Activated B cell treated with CpG ODN at 0.5 μM for 24 hours (primary cell): ENCODE measurements around the gene TAF6L. TPM values are rescaled to one million over a fixed set of nuclear protein-coding genes. Genes with fewer than 3 reads are reported as not detected.
A peak's percentile ranks its signal among the peaks of the same experiment; 100 is the strongest.

Experiments used
- ATAC-seq: fragments of 200-7000 bp; cut with Tn5 transposase; one replicate; pipeline ENCODE4 v1.10.0; 2021; ENCODE audit warnings: low read depth, mild to moderate bottlenecking, moderate library complexity
- CTCF ChIA-PET: fragments of 350-600 bp; sonication (Branson Sonifier 250); formaldehyde crosslinking; loops from one replicate; lab custom pipeline; 2021; ENCODE audit warnings: antibody characterized with exemption; lab: Charles Lee
- POLR2A ChIA-PET: fragments of 350-600 bp; sonication (Branson Sonifier 250); formaldehyde crosslinking; loops from one replicate; lab custom pipeline; 2021; ENCODE audit warnings: antibody characterized with exemption; lab: Charles Lee
- DNase-seq: peaks from one replicate; pipeline ENCODE4 v3.0.0; 2022
- H3K27ac Mint-ChIP-seq: one replicate; pipeline ENCODE4 v1.8.0; 2020; ENCODE audit warnings: mixed read lengths
- H3K27me3 Mint-ChIP-seq: one replicate; pipeline ENCODE4 v1.8.0; 2021; ENCODE audit warnings: mixed read lengths
- H3K36me3 Mint-ChIP-seq: one replicate; pipeline ENCODE4 v1.8.0; 2021; ENCODE audit warnings: low read depth, mixed read lengths
- H3K4me1 Mint-ChIP-seq: one replicate; pipeline ENCODE4 v1.8.0; 2021; ENCODE audit warnings: mixed read lengths
- H3K4me3 Mint-ChIP-seq: one replicate; pipeline ENCODE4 v1.8.0; 2020; ENCODE audit warnings: mild to moderate bottlenecking, mixed read lengths
- H3K9me3 Mint-ChIP-seq: one replicate; pipeline ENCODE4 v1.8.0; 2020; ENCODE audit warnings: mixed read lengths
- intact Hi-C: fragments of 100-400 bp; cut with micrococcal nuclease; formaldehyde crosslinking; loops from one replicate; pipeline ENCODE4 v1.15.1; 2024
- total RNA-seq: library from RNA; stranded (reverse); gene quantifications from 2 replicates; pipeline ENCODE4 v1.2.3, GENCODE V29; 2022
- TF ChIP-seq, protein P1 (sequence below): fragments of 200-600 bp; IDR thresholded peaks from one replicate; pipeline ENCODE4 v1.8.0; 2022; ENCODE audit warnings: antibody characterized with exemption, mild to moderate bottlenecking

TAF6L gene
- total RNA-seq, 1 donor from 2014 or later, result 38.6 TPM

DNA sequence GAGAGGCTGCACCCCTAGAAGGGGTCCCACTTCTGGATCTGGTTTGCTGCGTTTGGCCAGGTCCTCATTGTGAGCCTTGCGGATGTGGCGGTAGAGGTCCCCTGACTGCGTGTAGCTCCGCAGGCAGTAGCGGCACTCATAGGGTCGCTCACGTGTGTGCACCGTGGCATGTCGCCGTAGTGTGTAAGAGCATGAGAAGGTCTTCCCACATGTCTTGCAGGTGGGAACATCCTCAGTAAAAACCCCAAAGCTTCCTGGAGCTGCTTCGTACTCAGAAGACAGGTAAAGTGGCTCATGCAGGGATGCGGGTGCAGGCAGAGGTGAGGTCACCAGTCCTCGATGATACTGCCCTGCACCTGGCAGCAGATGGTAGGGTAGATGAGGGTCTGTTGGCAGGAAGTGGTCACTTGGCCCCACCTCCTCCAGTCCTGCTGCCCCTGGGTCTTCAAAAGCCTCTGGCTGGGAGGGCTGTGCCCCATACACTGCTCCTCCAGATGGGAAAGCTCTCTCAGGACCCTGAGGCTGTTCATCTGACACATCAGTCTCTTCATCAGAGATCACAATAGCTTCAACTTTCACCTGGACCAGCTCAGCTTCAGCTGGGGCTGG lies 18.9 kb upstream of the TAF6L start:
- intact Hi-C loops, result loop anchor here (5.0 kb wide), 2 partner anchors 180 to 630 kb away; partner anchors contain the start of genes EEF1G and INCENP
- no peak for DNase-seq
- Mint-ChIP-seq H3K9me3 (no peaks in the 10 kb centered on the region), H3K4me1 (peaks cover 22% of the 10 kb centered on the region), H3K27me3 (no peaks in the 10 kb centered on the region), H3K36me3 (peaks cover 28% of the 10 kb centered on the region), H3K27ac (no peak overlapping the region), H3K4me3 (no peak overlapping the region)
- no peak for ATAC-seq
- ChIA-PET CTCF (interaction anchor here (0.6 to 2.4 kb wide), 2 partner anchors 10 to 129 kb away, joined by 3 to 6 read pairs; partner anchors contain the start of genes POLR2G and SLC3A2), POLR2A (interaction anchor here (0.6 to 5.1 kb wide), 10 partner anchors 10 to 130 kb away, joined by 3 to 193 read pairs (median 42); partner anchors contain the start of genes C11orf98, CSKMT, HNRNPUL2 and POLR2G)
- TF ChIP-seq, protein P1, sequence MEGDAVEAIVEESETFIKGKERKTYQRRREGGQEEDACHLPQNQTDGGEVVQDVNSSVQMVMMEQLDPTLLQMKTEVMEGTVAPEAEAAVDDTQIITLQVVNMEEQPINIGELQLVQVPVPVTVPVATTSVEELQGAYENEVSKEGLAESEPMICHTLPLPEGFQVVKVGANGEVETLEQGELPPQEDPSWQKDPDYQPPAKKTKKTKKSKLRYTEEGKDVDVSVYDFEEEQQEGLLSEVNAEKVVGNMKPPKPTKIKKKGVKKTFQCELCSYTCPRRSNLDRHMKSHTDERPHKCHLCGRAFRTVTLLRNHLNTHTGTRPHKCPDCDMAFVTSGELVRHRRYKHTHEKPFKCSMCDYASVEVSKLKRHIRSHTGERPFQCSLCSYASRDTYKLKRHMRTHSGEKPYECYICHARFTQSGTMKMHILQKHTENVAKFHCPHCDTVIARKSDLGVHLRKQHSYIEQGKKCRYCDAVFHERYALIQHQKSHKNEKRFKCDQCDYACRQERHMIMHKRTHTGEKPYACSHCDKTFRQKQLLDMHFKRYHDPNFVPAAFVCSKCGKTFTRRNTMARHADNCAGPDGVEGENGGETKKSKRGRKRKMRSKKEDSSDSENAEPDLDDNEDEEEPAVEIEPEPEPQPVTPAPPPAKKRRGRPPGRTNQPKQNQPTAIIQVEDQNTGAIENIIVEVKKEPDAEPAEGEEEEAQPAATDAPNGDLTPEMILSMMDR, result no peak

DNA sequence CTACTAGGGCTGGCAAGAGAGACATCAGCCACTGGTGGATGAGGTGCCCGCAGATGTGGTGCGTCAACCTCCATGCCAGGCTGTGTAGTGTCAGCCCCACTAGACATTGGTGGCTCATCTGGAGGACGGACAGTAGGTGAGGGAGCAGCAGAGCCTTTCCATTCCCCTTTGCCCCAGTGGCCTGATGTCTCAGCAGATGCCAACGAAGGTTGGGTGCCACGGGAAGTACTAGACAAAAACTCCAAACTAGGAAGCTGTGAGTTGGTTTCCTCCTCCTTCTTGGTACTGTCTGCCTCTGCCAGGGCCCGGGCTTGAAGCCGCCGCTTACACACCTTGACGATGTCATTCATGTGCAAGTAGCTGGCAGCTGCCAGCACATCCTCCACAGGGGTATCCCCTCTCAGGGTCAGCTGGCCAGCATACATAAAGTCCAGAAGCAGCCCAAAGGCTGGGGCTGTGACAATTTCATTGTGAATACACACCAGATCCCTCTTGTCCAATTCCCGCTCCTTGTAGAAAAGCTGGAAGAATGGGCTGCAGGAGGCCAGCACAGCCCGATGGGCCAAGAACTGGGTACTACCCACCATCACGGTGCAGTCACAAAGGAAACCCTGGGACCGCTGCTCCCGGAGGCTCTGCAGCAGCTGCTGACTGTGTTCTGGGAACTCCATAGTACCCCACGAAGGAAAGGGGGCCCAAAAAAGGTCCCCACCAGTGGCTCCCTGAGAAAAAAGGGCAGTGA lies 18.0 kb upstream of the TAF6L start:
- POLR2A ChIA-PET, result interaction anchor here (0.6 to 5.1 kb wide), 56 partner anchors 9 to 1559 kb away, joined by 3 to 193 read pairs (median 5); partner anchors contain the start of genes B3GAT3, BSCL2, C11orf98 and CSKMT
- Mint-ChIP-seq H3K4me3 (peak overlapping the region; percentile 97), H3K36me3 (peaks cover 28% of the 10 kb centered on the region), H3K9me3 (no peaks in the 10 kb centered on the region), H3K27ac (peak overlapping the region; percentile 99), H3K4me1 (peaks cover 22% of the 10 kb centered on the region), H3K27me3 (no peaks in the 10 kb centered on the region)
- TF ChIP-seq, protein P1, result no peak
- ATAC-seq, result no peak
- intact Hi-C loops, result loop anchor here (1.0 to 5.0 kb wide), 3 partner anchors 8 to 631 kb away; partner anchors contain the start of genes EEF1G, INCENP and POLR2G
- no peak for DNase-seq
- CTCF ChIA-PET, result interaction anchor here (1.2 to 2.4 kb wide), 7 partner anchors 19 to 128 kb away, joined by 3 to 13 read pairs (median 4); partner anchors contain the start of genes HNRNPUL2 and SLC3A2

DNA sequence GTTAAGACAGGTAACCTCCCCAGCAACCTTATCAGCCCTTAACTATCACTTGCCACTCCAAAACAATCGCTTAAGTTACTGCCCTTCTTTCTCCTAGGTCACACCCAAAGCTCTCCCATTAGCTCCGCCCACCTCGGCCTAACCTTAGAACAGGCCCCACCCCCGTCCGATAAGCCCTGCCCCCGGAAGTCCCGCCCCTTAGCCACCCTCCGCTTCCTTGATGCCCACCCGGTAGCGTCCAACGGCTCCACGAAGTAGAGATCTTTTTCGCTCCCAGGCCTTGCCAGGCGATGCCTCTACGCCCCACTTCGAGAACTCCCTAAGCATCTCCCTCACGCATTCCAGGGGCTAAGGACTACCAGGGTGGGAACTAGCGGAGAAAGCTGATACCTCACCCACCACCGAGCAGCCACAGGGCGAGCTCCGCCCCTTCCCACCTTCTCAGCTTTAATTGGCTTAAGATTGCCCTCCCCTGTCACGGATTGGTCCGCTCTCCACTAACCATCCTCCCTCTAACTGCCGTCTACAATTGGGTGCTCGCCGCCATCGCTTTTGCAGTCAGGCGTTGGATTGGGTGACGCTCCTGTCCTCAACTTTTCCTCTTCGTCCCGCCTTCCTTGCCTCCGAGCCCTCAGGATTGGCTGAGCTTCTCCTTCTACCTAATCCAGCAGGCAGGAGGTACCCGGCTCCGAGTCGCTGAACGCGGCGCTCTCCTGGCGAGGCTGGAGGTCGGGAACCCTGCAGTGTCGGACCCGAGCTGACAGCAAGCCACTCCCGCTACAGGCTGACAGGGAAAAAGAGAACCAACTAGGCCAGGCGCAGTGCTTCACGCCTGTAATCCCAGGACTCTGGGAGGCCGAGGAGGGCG lies 17.2 kb upstream of the TAF6L start, which contains the start of gene ZBTB3:
Gene ZBTB3 (minus strand): TSS at position 425 of the 868 bp plus-strand sequence. CDS start 496 bp downstream, outside the sequence.
- Mint-ChIP-seq H3K4me3 (peak within 1 kb of the TSS; percentile 97), H3K27me3 (no peaks in the 10 kb centered on the region), H3K9me3 (no peaks in the 10 kb centered on the region), H3K36me3 (peaks cover 25% of the 10 kb centered on the region), H3K27ac (peak within 1 kb of the TSS; percentile 99), H3K4me1 (peaks cover 22% of the 10 kb centered on the region)
- intact Hi-C loops, result loop anchor here (1.0 to 5.0 kb wide), 7 partner anchors 7 to 632 kb away; partner anchors contain the start of genes EEF1G, INCENP, POLR2G and TAF6L
- ChIA-PET CTCF (interaction anchor here (1.2 to 2.4 kb wide), 7 partner anchors 18 to 127 kb away, joined by 3 to 13 read pairs (median 4); partner anchors contain the start of genes HNRNPUL2 and SLC3A2), POLR2A (interaction anchor here (0.6 to 5.1 kb wide), 60 partner anchors 8 to 1558 kb away, joined by 3 to 193 read pairs (median 5); partner anchors contain the start of genes B3GAT3, BSCL2, C11orf98 and CSKMT)
- TF ChIP-seq, protein P1, result no peak
- peak; percentile 93 for ATAC-seq
- peak; percentile 91 for DNase-seq

DNA sequence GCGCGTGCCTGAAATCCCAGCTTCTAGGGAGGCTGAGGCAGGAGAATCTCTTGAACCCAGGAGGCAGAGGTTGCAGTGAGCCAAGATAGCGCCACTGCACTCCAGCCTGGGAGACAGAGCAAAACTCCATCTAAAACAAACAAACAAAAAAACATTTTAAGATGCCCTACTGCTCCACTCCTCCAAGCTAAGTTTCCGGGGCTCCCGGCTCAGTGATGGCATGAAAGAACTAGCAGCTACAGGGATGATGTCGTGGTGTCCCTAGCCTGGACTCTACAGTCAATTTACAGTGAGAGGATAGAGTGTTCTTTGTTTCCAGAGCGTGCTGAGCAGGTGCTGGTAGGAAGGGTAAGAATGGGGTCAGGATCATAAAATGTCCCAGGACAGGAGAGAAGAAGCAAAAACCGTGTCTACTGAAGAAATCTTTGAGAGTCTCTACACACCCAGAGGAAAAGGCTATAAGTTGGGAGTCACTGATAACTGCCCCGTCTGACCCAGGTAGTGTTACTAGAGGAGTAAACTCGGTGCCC lies 16.0 kb upstream of the TAF6L start:
- peak overlapping the region; percentile 51 for H3K4me3 Mint-ChIP-seq
- ChIA-PET CTCF (interaction anchor here (2.0 to 2.1 kb wide), 2 partner anchors 17 to 31 kb away, joined by 7 to 13 read pairs; no protein-coding TSS in a partner anchor), POLR2A (interaction anchor here (0.8 to 5.1 kb wide), 12 partner anchors 14 to 164 kb away, joined by 3 to 193 read pairs (median 40); partner anchors contain the start of genes BSCL2, C11orf98, CSKMT and GANAB)
- TF ChIP-seq, protein P1, result no peak
- intact Hi-C loops, result no loop called here
- H3K4me1 Mint-ChIP-seq, result peaks cover 19% of the 10 kb centered on the region
- H3K27ac Mint-ChIP-seq, result peak overlapping the region; percentile 4
- peaks cover 18% of the 10 kb centered on the region for H3K36me3 Mint-ChIP-seq
- DNase-seq (no peak), ATAC-seq (no peak)
- H3K27me3 Mint-ChIP-seq, result no peaks in the 10 kb centered on the region
- H3K9me3 Mint-ChIP-seq, result no peaks in the 10 kb centered on the region
